22Rv1 (cell line): Measurements from ENCODE around the gene TCF4.

Experiments
- ZFX ChIP-seq: fragments of 450-650 bp; IDR thresholded peaks from 2 replicates; pipeline ENCODE4 v1.6.1; 2017; ENCODE audit warnings: antibody characterized with exemption, borderline replicate concordance
- TF ChIP-seq, protein P1 (sequence below): fragments of 450-650 bp; IDR thresholded peaks from 2 replicates; pipeline ENCODE4 v1.5.1; 2017; ENCODE audit warnings: mild to moderate bottlenecking

DNA sequence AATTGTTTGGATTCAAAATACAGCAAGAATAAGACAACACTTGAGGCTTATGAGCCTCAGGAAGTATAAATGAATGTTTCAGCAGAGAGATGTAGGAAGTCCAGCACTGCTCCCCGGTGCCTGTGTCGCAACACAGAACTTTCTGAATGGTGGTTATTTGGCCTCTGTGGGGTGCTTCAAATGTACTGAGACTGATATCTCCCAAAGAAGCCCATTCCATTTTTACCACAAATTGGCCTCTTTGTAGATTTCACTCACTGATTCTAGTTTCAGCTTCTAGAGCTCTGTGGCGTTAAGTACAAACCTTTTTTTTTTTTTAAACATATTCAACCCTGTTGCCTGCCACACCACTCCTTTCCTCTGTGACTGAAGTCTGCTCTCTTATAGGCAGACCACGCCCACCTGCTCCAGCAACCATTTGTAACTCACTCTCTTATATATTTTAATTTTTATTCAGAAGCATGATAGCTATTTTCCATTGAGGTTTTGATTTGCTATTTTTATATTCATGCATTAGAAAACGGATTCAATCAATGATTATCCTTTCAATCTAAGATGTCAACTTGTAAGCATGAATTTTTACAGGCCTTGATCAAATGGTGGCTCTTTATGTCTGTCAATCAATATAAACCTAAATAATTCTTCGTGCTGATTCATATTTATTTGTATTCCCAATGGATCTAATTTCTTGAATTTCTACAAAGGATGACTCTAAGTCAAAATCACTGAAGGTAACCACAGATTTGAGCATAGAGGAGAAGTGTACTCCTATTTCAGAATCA is 351.7 kb downstream of the TCF4 start:
- TF ChIP-seq, protein P1, sequence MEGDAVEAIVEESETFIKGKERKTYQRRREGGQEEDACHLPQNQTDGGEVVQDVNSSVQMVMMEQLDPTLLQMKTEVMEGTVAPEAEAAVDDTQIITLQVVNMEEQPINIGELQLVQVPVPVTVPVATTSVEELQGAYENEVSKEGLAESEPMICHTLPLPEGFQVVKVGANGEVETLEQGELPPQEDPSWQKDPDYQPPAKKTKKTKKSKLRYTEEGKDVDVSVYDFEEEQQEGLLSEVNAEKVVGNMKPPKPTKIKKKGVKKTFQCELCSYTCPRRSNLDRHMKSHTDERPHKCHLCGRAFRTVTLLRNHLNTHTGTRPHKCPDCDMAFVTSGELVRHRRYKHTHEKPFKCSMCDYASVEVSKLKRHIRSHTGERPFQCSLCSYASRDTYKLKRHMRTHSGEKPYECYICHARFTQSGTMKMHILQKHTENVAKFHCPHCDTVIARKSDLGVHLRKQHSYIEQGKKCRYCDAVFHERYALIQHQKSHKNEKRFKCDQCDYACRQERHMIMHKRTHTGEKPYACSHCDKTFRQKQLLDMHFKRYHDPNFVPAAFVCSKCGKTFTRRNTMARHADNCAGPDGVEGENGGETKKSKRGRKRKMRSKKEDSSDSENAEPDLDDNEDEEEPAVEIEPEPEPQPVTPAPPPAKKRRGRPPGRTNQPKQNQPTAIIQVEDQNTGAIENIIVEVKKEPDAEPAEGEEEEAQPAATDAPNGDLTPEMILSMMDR: no peak
- TF ChIP-seq ZFX: no peak
